K562 (cell line): ENCODE measurements around the gene AGPAT3. TPM values are rescaled to one million over a fixed set of nuclear protein-coding genes. Genes with fewer than 3 reads are reported as not detected.

Experiments used
- CBFA2T3 ChIP-seq: fragments of 450-650 bp; IDR thresholded peaks from 2 replicates; pipeline ENCODE4 v1.6.1; 2017
- CBX3 ChIP-seq, 2 experiments: IDR thresholded peaks; 1 replicate in 1 of 2; 2 replicates in 1 of 2; pipeline ENCODE4 v1.6.1; 2012; ENCODE audit warnings: inconsistent platforms in 2 of 2, low read length in 2 of 2, borderline replicate concordance in 1 of 2, control low read depth in 1 of 2
- ELF4 ChIP-seq: fragments of 450-650 bp; formaldehyde crosslinking; IDR thresholded peaks from 2 replicates; pipeline ENCODE4 v1.4.0; 2022; ENCODE audit warnings: missing genetic modification characterization
- EP300 ChIP-seq: IDR thresholded peaks from 2 replicates; pipeline ENCODE4 v1.6.1; 2012; ENCODE audit warnings: low read length, improper control_type of control experiment
- IRF2 ChIP-seq: sonication (generic); formaldehyde crosslinking; IDR thresholded peaks from 2 replicates; pipeline ENCODE4 v1.8.1; 2022; ENCODE audit warnings: mild to moderate bottlenecking, missing genetic modification reagents
- JUND ChIP-seq, 2 experiments: IDR thresholded peaks; 2 replicates in 1 of 2; 3 replicates in 1 of 2; pipeline ENCODE4 v1.6.1; 2011; ENCODE audit warnings: borderline replicate concordance in 2 of 2, low read depth in 2 of 2, low read length in 2 of 2, improper control_type of control experiment in 1 of 2, missing biosample characterization in 1 of 2, missing genetic modification characterization in 1 of 2, missing genetic modification reagents in 1 of 2
- MAZ ChIP-seq, 2 experiments: fragments of 450-650 bp in 1 of 2; sonication (generic) in 1 of 2; formaldehyde crosslinking; IDR thresholded peaks in 1 of 2; conservative IDR thresholded peaks in 1 of 2; 2 replicates each; pipeline versions ENCODE4 v1.4.0 to v1.5.0; 2020; ENCODE audit warnings: mild to moderate bottlenecking in 1 of 2, missing genetic modification reagents in 1 of 2
- NELFE ChIP-seq: IDR thresholded peaks from 2 replicates; pipeline ENCODE4 v1.6.1; 2011; ENCODE audit warnings: mild to moderate bottlenecking; ENCODE audit not compliant: insufficient read depth, insufficient read length
- POLR3G ChIP-seq: IDR thresholded peaks from 2 replicates; pipeline ENCODE4 v1.6.1; 2011; ENCODE audit not compliant: insufficient read length, insufficient replicate concordance; ENCODE audit errors: extremely low read depth
- PTTG1 ChIP-seq: fragments of 450-650 bp; IDR thresholded peaks from 2 replicates; pipeline ENCODE4 v1.6.1; 2016; ENCODE audit warnings: low read depth, mild to moderate bottlenecking, missing genetic modification characterization, missing compliant biosample characterization
- RBBP5 ChIP-seq: fragments of 200-600 bp; sonication (generic); IDR thresholded peaks from 2 replicates; pipeline ENCODE4 v1.6.1; 2012; ENCODE audit warnings: borderline replicate concordance, mild to moderate bottlenecking, low read length, control low read depth, inconsistent platforms; ENCODE audit not compliant: insufficient read depth, poor library complexity, severe bottlenecking
- RBFOX2 ChIP-seq: fragments of 200-400 bp; formaldehyde crosslinking; IDR thresholded peaks from 2 replicates; pipeline ENCODE4 v1.6.1; 2017; ENCODE audit warnings: low read depth, mild to moderate bottlenecking, low read length, moderate library complexity
- RFX7 ChIP-seq: fragments of 250-450 bp; sonication (Bioruptor Pico); IDR thresholded peaks from 2 replicates; pipeline ENCODE4 v1.5.1; 2021; ENCODE audit warnings: mild to moderate bottlenecking
- STAT5B ChIP-seq: fragments of 250-450 bp; sonication (Bioruptor Pico); IDR thresholded peaks from 2 replicates; pipeline ENCODE4 v1.8.0; 2021; ENCODE audit warnings: mild to moderate bottlenecking, inconsistent platforms
- TAF1 ChIP-seq: IDR thresholded peaks from 2 replicates; pipeline ENCODE4 v1.6.1; 2011; ENCODE audit warnings: mild to moderate bottlenecking, low read length, moderate library complexity; ENCODE audit not compliant: insufficient read depth, control insufficient read depth, severe bottlenecking; ENCODE audit errors: extremely low read depth
- TFAP4 ChIP-seq: sonication (generic); formaldehyde crosslinking; IDR thresholded peaks from 2 replicates; pipeline ENCODE4 v1.8.0; 2022; ENCODE audit warnings: missing genetic modification reagents, mild to moderate bottlenecking, moderate library complexity, borderline replicate concordance
- XRCC4 ChIP-seq: IDR thresholded peaks from one replicate; pipeline ENCODE4 v1.6.1; 2011; ENCODE audit not compliant: insufficient read depth, insufficient read length; ENCODE audit errors: extremely low read depth
- ZNF143 ChIP-seq: sonication (generic); formaldehyde crosslinking; IDR thresholded peaks from 2 replicates; pipeline ENCODE4 v1.9.0; 2022; ENCODE audit warnings: mild to moderate bottlenecking, missing genetic modification reagents
- ZNF274 ChIP-seq: IDR thresholded peaks from 2 replicates; pipeline ENCODE4 v1.6.1; 2011; ENCODE audit warnings: low read depth, mild to moderate bottlenecking, low read length, moderate library complexity, borderline replicate concordance
- ZNF316 ChIP-seq: fragments of 450-650 bp; IDR thresholded peaks from 2 replicates; pipeline ENCODE4 v1.6.1; 2016
- ZNF445 ChIP-seq: fragments of 250-450 bp; sonication (Bioruptor Pico); IDR thresholded peaks from 2 replicates; pipeline ENCODE4 v1.4.0; 2020; ENCODE audit warnings: low read depth, mild to moderate bottlenecking, moderate library complexity
- polyA plus RNA-seq, 8 experiments: library from polyadenylated mRNA; depleted of rRNA in 4 of 8; stranded (reverse) in 5 of 8; unstranded in 3 of 8; fragments of >200 nt; fragmentation: Nextera tagmentation in 2 of 8; fragmentation: Illumina TruSeq in 1 of 8; extraction: Ambion mirVana in 2 of 8; extraction: Trizol in 1 of 8; gene quantifications; 2 replicates each; pipeline versions ENCODE4 v1.2.1 to v1.2.3, GENCODE V29; 2011 to 2014; ENCODE audit warnings: inconsistent platforms in 1 of 8, missing spikeins in 1 of 8
- total RNA-seq, 7 experiments: library from RNA; depleted of rRNA in 6 of 7; stranded (reverse); fragments of >200 nt in 6 of 7; fragmentation: Illumina TruSeq in 2 of 7; extraction: Trizol in 2 of 7; gene quantifications; 2 replicates each; pipeline versions ENCODE4 v1.2.1 to v1.2.3, GENCODE V29; 2011 to 2021; ENCODE audit warnings: low replicate concordance in 1 of 7
- TF ChIP-seq, protein P1 (sequence below): sonication (generic); formaldehyde crosslinking; IDR thresholded peaks from 2 replicates; pipeline ENCODE4 v1.4.0; 2020; ENCODE audit warnings: mild to moderate bottlenecking, missing genetic modification reagents
- TF ChIP-seq, protein P2 (sequence below): fragments of 200-800 bp; sonication (Bioruptor generic); IDR thresholded peaks from 2 replicates; pipeline ENCODE4 v1.6.1; 2017; ENCODE audit warnings: missing genetic modification characterization, missing compliant biosample characterization
- TF ChIP-seq, protein P3 (sequence below): fragments of 450-650 bp; IDR thresholded peaks from 2 replicates; pipeline ENCODE4 v1.6.1; 2016; ENCODE audit warnings: low read depth, mild to moderate bottlenecking, moderate library complexity

The AGPAT3 gene
- total and polyA plus RNA-seq, 9 of the 15 experiments (the other 6 are each of a cell fraction or from before 2014, with no cell fraction given) = 1.5 to 88.4 (median 35.7) TPM

- TF ChIP-seq XRCC4 (no peak), CBFA2T3 (no peak), TFAP4 (0 out of 2 replicates have a peak, but pooled peaks have one; percentile 8), JUND (IDR thresholded peaks at IDR 0.05; ENCODE audit: borderline replicate concordance, low read depth, low read length) (no peak), JUND (tag; IDR thresholded peaks at IDR 0.05; ENCODE audit: borderline replicate concordance, low read depth, low read length) (no peak), RBBP5 (peak; percentile 17), ZNF316 (no peak), NELFE (no peak), STAT5B (CRISPR knock-in tag) (no peak), EP300 (no peak), IRF2 (CRISPR knock-in tag) (no peak), ELF4 (no peak), PTTG1 (tag) (no peak), ZNF274 (no peak), ZNF445 (CRISPR knock-in tag) (no peak), POLR3G (no peak), CBX3 (IDR thresholded peaks at IDR 0.05; ENCODE audit: borderline replicate concordance in 1 of 2, low read length in 2 of 2) (0 out of 3 replicates have a peak, but pooled peaks of 1 of the 2 experiments have one; percentile 10), TAF1 (no peak), MAZ (CRISPR knock-in tag; conservative IDR thresholded peaks at IDR 0.05 in 1 of 2, IDR thresholded peaks at IDR 0.05 in 1 of 2) (no peak; a peak in 1 of 4 replicates), ZNF143 (CRISPR knock-in tag) (0 out of 2 replicates have a peak, but pooled peaks have one; percentile 48), RBFOX2 (no peak), RFX7 (CRISPR knock-in tag) (no peak)
- TF ChIP-seq, protein P1, sequence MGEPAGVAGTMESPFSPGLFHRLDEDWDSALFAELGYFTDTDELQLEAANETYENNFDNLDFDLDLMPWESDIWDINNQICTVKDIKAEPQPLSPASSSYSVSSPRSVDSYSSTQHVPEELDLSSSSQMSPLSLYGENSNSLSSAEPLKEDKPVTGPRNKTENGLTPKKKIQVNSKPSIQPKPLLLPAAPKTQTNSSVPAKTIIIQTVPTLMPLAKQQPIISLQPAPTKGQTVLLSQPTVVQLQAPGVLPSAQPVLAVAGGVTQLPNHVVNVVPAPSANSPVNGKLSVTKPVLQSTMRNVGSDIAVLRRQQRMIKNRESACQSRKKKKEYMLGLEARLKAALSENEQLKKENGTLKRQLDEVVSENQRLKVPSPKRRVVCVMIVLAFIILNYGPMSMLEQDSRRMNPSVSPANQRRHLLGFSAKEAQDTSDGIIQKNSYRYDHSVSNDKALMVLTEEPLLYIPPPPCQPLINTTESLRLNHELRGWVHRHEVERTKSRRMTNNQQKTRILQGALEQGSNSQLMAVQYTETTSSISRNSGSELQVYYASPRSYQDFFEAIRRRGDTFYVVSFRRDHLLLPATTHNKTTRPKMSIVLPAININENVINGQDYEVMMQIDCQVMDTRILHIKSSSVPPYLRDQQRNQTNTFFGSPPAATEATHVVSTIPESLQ (CRISPR knock-in tag) = 0 out of 2 replicates have a peak, but pooled peaks have one; percentile 33
- TF ChIP-seq, protein P2, sequence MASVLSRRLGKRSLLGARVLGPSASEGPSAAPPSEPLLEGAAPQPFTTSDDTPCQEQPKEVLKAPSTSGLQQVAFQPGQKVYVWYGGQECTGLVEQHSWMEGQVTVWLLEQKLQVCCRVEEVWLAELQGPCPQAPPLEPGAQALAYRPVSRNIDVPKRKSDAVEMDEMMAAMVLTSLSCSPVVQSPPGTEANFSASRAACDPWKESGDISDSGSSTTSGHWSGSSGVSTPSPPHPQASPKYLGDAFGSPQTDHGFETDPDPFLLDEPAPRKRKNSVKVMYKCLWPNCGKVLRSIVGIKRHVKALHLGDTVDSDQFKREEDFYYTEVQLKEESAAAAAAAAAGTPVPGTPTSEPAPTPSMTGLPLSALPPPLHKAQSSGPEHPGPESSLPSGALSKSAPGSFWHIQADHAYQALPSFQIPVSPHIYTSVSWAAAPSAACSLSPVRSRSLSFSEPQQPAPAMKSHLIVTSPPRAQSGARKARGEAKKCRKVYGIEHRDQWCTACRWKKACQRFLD (CRISPR knock-in tag) = peak; percentile 58; the same call in 1 of the 2 replicates
- TF ChIP-seq, protein P3, sequence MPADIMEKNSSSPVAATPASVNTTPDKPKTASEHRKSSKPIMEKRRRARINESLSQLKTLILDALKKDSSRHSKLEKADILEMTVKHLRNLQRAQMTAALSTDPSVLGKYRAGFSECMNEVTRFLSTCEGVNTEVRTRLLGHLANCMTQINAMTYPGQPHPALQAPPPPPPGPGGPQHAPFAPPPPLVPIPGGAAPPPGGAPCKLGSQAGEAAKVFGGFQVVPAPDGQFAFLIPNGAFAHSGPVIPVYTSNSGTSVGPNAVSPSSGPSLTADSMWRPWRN = no peak
Observed at GRCh38 chr21:44018127-44018526, 153.1 kb downstream of the AGPAT3 start (continued).
